Peyer's patch (tissue), 4 donors: ENCODE data around the gene GVQW3.

Experiments
- POLR2A ChIP-seq, 2 donors: fragments of 450-650 bp; IDR thresholded peaks; one replicate each; pipeline ENCODE4 v1.5.1; 2017; ENCODE audit warnings: antibody characterized with exemption in 2 of 2, mild to moderate bottlenecking in 2 of 2, moderate library complexity in 2 of 2
- TF ChIP-seq, protein P1 (sequence below), 6 experiments: fragments of 450-650 bp in 4 of 6; fragments of 200-600 bp in 2 of 6; sonication (generic) in 1 of 6; IDR thresholded peaks; one replicate each; pipeline ENCODE4 v1.5.1; 2017 to 2019; ENCODE audit warnings: antibody characterized with exemption in 6 of 6, mild to moderate bottlenecking in 3 of 6, moderate library complexity in 1 of 6

DNA sequence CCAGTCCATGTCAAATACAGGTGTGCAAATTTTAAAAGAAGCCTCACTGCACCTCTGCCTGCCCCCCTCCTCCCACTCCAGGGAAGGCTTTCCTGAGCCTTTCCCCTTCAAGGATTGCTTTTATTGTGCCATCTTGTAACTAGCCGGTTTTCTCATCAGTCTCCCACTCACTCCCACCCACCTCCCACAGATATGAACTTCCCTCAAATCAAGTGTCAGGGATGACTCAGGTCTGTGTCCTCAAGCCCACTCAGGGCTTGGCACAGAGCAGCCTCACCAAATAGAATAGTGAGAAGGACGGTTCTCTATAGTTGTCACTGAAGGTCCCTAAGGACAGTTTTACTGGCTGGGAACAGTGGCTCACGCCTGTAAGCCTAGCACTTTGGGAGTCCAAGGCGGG is 43.2 kb upstream of the GVQW3 start:
- TF ChIP-seq, protein P1, sequence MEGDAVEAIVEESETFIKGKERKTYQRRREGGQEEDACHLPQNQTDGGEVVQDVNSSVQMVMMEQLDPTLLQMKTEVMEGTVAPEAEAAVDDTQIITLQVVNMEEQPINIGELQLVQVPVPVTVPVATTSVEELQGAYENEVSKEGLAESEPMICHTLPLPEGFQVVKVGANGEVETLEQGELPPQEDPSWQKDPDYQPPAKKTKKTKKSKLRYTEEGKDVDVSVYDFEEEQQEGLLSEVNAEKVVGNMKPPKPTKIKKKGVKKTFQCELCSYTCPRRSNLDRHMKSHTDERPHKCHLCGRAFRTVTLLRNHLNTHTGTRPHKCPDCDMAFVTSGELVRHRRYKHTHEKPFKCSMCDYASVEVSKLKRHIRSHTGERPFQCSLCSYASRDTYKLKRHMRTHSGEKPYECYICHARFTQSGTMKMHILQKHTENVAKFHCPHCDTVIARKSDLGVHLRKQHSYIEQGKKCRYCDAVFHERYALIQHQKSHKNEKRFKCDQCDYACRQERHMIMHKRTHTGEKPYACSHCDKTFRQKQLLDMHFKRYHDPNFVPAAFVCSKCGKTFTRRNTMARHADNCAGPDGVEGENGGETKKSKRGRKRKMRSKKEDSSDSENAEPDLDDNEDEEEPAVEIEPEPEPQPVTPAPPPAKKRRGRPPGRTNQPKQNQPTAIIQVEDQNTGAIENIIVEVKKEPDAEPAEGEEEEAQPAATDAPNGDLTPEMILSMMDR (IDR thresholded peaks at IDR 0.05): no peak
- no peak for TF ChIP-seq POLR2A (IDR thresholded peaks at IDR 0.05)
